Type B pancreatic cell (in vitro differentiated cells): ENCODE results near the gene SDK1. TPM values are rescaled to one million over a fixed set of nuclear protein-coding genes. Genes with fewer than 3 reads are reported as not detected.

Experiments
- DNase-seq: peaks from one replicate; pipeline ENCODE4 v3.0.0; 2021; ENCODE audit warnings: mixed read lengths; ENCODE audit not compliant: unreplicated experiment; ENCODE audit errors: extremely low spot score
- H3K27ac Mint-ChIP-seq: 2 replicates; pipeline ENCODE4 v1.8.0; 2021; ENCODE audit warnings: mild to moderate bottlenecking, mixed read lengths
- H3K27me3 Mint-ChIP-seq: 2 replicates; pipeline ENCODE4 v1.8.0; 2021; ENCODE audit warnings: mixed read lengths
- H3K36me3 Mint-ChIP-seq: 2 replicates; pipeline ENCODE4 v1.8.0; 2021; ENCODE audit warnings: mixed read lengths
- H3K4me1 Mint-ChIP-seq: one replicate; pipeline ENCODE4 v1.8.0; 2021; ENCODE audit warnings: mixed read lengths; ENCODE audit not compliant: unreplicated experiment
- H3K4me3 Mint-ChIP-seq: 2 replicates; pipeline ENCODE4 v1.8.0; 2021; ENCODE audit warnings: mild to moderate bottlenecking, mixed read lengths
- H3K9me3 Mint-ChIP-seq: 2 replicates; pipeline ENCODE4 v1.8.0; 2021; ENCODE audit warnings: mixed read lengths
- total RNA-seq: library from RNA; stranded (reverse); gene quantifications from 2 replicates; pipeline ENCODE4 v1.2.1, GENCODE V29; 2021; ENCODE audit warnings: low replicate concordance
- TF ChIP-seq, protein P1 (sequence below): fragments of 200-600 bp; sonication (generic); conservative IDR thresholded peaks from 2 replicates; pipeline ENCODE4 v1.5.0; 2021; ENCODE audit warnings: antibody characterized with exemption, mild to moderate bottlenecking

Gene SDK1
- total RNA-seq, 1 donor from 2014 or later = 26.1 TPM

DNA sequence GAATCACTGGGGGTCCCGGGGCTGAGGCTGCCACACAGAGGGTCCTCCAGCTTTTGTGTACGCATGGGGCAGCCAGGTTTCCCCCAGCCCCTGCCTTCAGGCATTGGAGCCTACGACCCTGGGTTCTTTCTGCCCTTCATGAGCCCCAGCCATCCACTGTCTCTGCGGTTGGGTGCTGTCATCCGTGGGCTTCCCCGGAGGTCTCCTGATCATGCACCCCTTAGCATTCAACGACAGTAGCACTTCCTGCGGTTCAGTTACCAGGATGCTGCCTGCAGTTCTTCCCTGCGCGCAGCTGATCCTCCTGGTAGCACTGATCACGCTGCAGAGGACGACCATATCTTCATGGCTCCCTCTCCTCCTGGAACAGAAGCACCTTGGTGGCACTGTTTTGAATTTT lies 676.3 kb downstream of the SDK1 start:
- Mint-ChIP-seq H3K4me3 (no peak overlapping the region), H3K27me3 (peaks cover 2% of the 10 kb centered on the region), H3K4me1 (no peaks in the 10 kb centered on the region), H3K36me3 (peaks cover 10% of the 10 kb centered on the region), H3K9me3 (no peaks in the 10 kb centered on the region), H3K27ac (no peak overlapping the region)
- no peak for DNase-seq
- TF ChIP-seq, protein P1, sequence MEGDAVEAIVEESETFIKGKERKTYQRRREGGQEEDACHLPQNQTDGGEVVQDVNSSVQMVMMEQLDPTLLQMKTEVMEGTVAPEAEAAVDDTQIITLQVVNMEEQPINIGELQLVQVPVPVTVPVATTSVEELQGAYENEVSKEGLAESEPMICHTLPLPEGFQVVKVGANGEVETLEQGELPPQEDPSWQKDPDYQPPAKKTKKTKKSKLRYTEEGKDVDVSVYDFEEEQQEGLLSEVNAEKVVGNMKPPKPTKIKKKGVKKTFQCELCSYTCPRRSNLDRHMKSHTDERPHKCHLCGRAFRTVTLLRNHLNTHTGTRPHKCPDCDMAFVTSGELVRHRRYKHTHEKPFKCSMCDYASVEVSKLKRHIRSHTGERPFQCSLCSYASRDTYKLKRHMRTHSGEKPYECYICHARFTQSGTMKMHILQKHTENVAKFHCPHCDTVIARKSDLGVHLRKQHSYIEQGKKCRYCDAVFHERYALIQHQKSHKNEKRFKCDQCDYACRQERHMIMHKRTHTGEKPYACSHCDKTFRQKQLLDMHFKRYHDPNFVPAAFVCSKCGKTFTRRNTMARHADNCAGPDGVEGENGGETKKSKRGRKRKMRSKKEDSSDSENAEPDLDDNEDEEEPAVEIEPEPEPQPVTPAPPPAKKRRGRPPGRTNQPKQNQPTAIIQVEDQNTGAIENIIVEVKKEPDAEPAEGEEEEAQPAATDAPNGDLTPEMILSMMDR = no peak

- H3K4me3 Mint-ChIP-seq = no peak overlapping the region
- TF ChIP-seq, protein P1 = no peak
- H3K36me3 Mint-ChIP-seq = peaks cover 6% of the 10 kb centered on the region
- H3K27me3 Mint-ChIP-seq = peaks cover 2% of the 10 kb centered on the region
- H3K4me1 Mint-ChIP-seq = no peaks in the 10 kb centered on the region
- H3K9me3 Mint-ChIP-seq = no peaks in the 10 kb centered on the region
- no peak for DNase-seq
- H3K27ac Mint-ChIP-seq = no peak overlapping the region
Measured at GRCh38 chr7:3978839-3979238, 677.8 kb downstream of the SDK1 start.

- TF ChIP-seq, protein P1 = no peak
- no peak overlapping the region for H3K4me3 Mint-ChIP-seq
- H3K4me1 Mint-ChIP-seq = no peaks in the 10 kb centered on the region
- H3K27me3 Mint-ChIP-seq = peaks cover 2% of the 10 kb centered on the region
- H3K27ac Mint-ChIP-seq = peak overlapping the region; percentile 42
- DNase-seq = no peak
- no peaks in the 10 kb centered on the region for H3K9me3 Mint-ChIP-seq
- H3K36me3 Mint-ChIP-seq = peaks cover under 1% of the 10 kb centered on the region
Measured at GRCh38 chr7:3979611-3980299, 678.7 kb downstream of the SDK1 start.

GRCh38 chr7:3980300-3980643 lies 679.2 kb downstream of the SDK1 start:
- H3K4me3 Mint-ChIP-seq = no peak overlapping the region
- no peak for DNase-seq
- no peaks in the 10 kb centered on the region for H3K4me1 Mint-ChIP-seq
- no peaks in the 10 kb centered on the region for H3K36me3 Mint-ChIP-seq
- H3K27me3 Mint-ChIP-seq = peaks cover 2% of the 10 kb centered on the region
- H3K9me3 Mint-ChIP-seq = no peaks in the 10 kb centered on the region
- peak overlapping the region; percentile 42 for H3K27ac Mint-ChIP-seq
- TF ChIP-seq, protein P1 = no peak

- no peak overlapping the region for H3K27ac Mint-ChIP-seq
- peaks cover 2% of the 10 kb centered on the region for H3K27me3 Mint-ChIP-seq
- no peak for DNase-seq
- H3K9me3 Mint-ChIP-seq = no peaks in the 10 kb centered on the region
- H3K36me3 Mint-ChIP-seq = no peaks in the 10 kb centered on the region
- no peak overlapping the region for H3K4me3 Mint-ChIP-seq
- TF ChIP-seq, protein P1 = no peak
- H3K4me1 Mint-ChIP-seq = no peaks in the 10 kb centered on the region
Measured at GRCh38 chr7:3981281-3981680, 680.2 kb downstream of the SDK1 start.

DNA sequence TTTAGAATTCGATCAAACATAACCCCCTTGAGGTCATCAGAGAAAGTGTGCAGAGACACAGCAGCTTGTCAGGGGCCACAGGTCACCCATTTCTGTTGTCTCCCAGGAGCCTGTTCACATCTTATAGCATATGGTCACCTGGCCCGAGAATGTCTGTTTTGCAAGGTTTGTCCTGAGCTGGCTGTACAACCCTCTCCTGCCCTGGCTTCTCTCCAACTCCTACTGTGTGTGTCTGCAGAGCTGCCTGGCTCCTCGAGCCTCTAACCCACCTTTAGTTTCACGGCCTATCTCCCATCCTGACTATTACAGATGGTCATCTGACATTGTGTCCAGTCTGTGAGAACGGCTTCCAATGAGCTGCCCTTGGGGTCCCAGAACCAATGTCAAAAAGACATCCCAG lies 683.4 kb downstream of the SDK1 start:
- Mint-ChIP-seq H3K9me3 (no peaks in the 10 kb centered on the region), H3K4me3 (no peak overlapping the region), H3K4me1 (peaks cover 4% of the 10 kb centered on the region), H3K36me3 (peaks cover 4% of the 10 kb centered on the region), H3K27me3 (no peaks in the 10 kb centered on the region), H3K27ac (no peak overlapping the region)
- TF ChIP-seq, protein P1 = no peak
- no peak for DNase-seq
